Neural cell (in vitro differentiated cells): ENCODE measurements around the gene INHA.

ENCODE experiments used
- CTCF ChIP-seq: fragments of 450-650 bp; IDR thresholded peaks from 2 replicates; pipeline ENCODE4 v1.5.1; 2014; ENCODE audit warnings: antibody characterized with exemption, mild to moderate bottlenecking, moderate library complexity; ENCODE audit not compliant: poor library complexity, severe bottlenecking
- POLR2AphosphoS5 ChIP-seq: IDR thresholded peaks from 2 replicates; pipeline ENCODE4 v1.6.1; 2012
- RAD21 ChIP-seq: fragments of 450-650 bp; conservative IDR thresholded peaks from 2 replicates; pipeline ENCODE4 v1.6.1; 2014; ENCODE audit warnings: antibody characterized with exemption, mild to moderate bottlenecking, moderate library complexity
- SMC3 ChIP-seq: fragments of 450-650 bp; conservative IDR thresholded peaks from 2 replicates; pipeline ENCODE4 v1.6.1; 2014; ENCODE audit warnings: antibody characterized with exemption, mild to moderate bottlenecking, moderate library complexity; ENCODE audit not compliant: poor library complexity
- TAF1 ChIP-seq: IDR thresholded peaks from 2 replicates; pipeline ENCODE4 v1.6.1; 2012; ENCODE audit warnings: low read depth

GRCh38 chr2:219536425-219536824 is 35.7 kb upstream of the INHA start:
- no peak for TF ChIP-seq CTCF
- TF ChIP-seq TAF1 = no peak
- TF ChIP-seq POLR2AphosphoS5 = no peak
- TF ChIP-seq RAD21 = no peak
- no peak for TF ChIP-seq SMC3
